GM19452 (cell line): ENCODE results near the gene CEP162.
A peak's percentile ranks its signal among the peaks of the same experiment; 100 is the strongest.
"Not testable (repeated sequence)": the region's sequence is repeated elsewhere in the genome, so short reads cannot be mapped to it uniquely, and the experiment has no call there.

Source experiments
- ATAC-seq: cut with Tn5 transposase; IDR thresholded peaks from one replicate; pipeline ENCODE4 v1.9.1; 2021; ENCODE audit not compliant: unreplicated experiment

CEP162 gene

GRCh38 chr6:84093441-84094435 is 133.7 kb downstream of the CEP162 start:
- peak; percentile 47 for ATAC-seq

- ATAC-seq, result no peak
Measured at GRCh38 chr6:84089552-84089951, 137.9 kb downstream of the CEP162 start.

- no peak for ATAC-seq
Measured at GRCh38 chr6:84089081-84089480, 138.4 kb downstream of the CEP162 start.

GRCh38 chr6:84086545-84087429 is 140.7 kb downstream of the CEP162 start:
- no peak for ATAC-seq

GRCh38 chr6:84086056-84086455 is 141.4 kb downstream of the CEP162 start:
- no peak for ATAC-seq

- not testable (repeated sequence) for ATAC-seq
Measured at GRCh38 chr6:84084705-84085104, 142.7 kb downstream of the CEP162 start.

GRCh38 chr6:84082689-84083265 is 144.7 kb downstream of the CEP162 start:
- ATAC-seq, result no peak

- ATAC-seq, result no peak
Measured at GRCh38 chr6:84081222-84081621, 146.2 kb downstream of the CEP162 start.

- ATAC-seq, result no peak
Measured at GRCh38 chr6:84078335-84078734, 149.1 kb downstream of the CEP162 start.

GRCh38 chr6:84077645-84078044 is 149.8 kb downstream of the CEP162 start:
- no peak for ATAC-seq

GRCh38 chr6:84074988-84075781 is 152.3 kb downstream of the CEP162 start:
- no peak for ATAC-seq
